BE2C (cell line): ENCODE results near the gene SH3RF2.

ENCODE experiments used
- DNase-seq: peaks from one replicate; pipeline ENCODE4 v3.0.0-alpha.2; 2020
- H3K27me3 ChIP-seq: fragments of 250-450 bp; sonication (Bioruptor Pico); 2 replicates; pipeline ENCODE4 v1.5.1; 2020; ENCODE audit warnings: mild to moderate bottlenecking
- H3K36me3 ChIP-seq: fragments of 250-450 bp; sonication (Bioruptor Pico); 2 replicates; pipeline ENCODE4 v1.5.1; 2020; ENCODE audit warnings: mild to moderate bottlenecking
- H3K4me1 ChIP-seq: fragments of 250-450 bp; sonication (Bioruptor Pico); 2 replicates; pipeline ENCODE4 v1.5.1; 2020
- H3K4me3 ChIP-seq: 2 replicates; pipeline ENCODE4 v1.5.1; 2011; ENCODE audit warnings: low read depth, low read length
- H3K9me3 ChIP-seq: fragments of 250-450 bp; sonication (Bioruptor Pico); 2 replicates; pipeline ENCODE4 v1.5.1; 2020
- TF ChIP-seq, protein P1 (sequence below): IDR thresholded peaks from 2 replicates; pipeline ENCODE4 v1.5.1; 2012; ENCODE audit warnings: mild to moderate bottlenecking, low read depth, low read length

The SH3RF2 gene

GRCh38 chr5:146059460-146060220 is 123.3 kb downstream of the SH3RF2 start:
- Histone ChIP-seq H3K4me3 (no peak overlapping the region), H3K9me3 (no peaks in the 10 kb centered on the region), H3K4me1 (no peaks in the 10 kb centered on the region), H3K27me3 (peaks cover 24% of the 10 kb centered on the region), H3K36me3 (no peaks in the 10 kb centered on the region)
- TF ChIP-seq, protein P1, sequence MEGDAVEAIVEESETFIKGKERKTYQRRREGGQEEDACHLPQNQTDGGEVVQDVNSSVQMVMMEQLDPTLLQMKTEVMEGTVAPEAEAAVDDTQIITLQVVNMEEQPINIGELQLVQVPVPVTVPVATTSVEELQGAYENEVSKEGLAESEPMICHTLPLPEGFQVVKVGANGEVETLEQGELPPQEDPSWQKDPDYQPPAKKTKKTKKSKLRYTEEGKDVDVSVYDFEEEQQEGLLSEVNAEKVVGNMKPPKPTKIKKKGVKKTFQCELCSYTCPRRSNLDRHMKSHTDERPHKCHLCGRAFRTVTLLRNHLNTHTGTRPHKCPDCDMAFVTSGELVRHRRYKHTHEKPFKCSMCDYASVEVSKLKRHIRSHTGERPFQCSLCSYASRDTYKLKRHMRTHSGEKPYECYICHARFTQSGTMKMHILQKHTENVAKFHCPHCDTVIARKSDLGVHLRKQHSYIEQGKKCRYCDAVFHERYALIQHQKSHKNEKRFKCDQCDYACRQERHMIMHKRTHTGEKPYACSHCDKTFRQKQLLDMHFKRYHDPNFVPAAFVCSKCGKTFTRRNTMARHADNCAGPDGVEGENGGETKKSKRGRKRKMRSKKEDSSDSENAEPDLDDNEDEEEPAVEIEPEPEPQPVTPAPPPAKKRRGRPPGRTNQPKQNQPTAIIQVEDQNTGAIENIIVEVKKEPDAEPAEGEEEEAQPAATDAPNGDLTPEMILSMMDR = no peak
- DNase-seq = no peak

DNA sequence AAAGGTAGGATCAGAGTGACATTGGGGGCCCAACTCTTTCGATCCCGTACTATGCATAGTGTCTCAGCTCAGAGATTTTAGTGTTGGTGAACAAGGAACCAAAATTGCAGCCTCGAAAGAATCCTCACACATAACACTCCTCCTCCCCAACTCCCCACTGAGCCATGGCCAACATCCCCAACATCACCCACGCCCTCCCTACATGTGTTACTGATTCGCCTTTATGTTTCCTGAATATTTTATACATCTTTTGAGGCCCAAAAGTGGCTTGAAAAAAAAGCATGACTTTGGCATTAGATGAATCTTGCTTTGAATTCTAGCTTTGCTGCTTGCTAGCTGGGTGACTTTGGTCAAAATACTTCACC is 123.8 kb downstream of the SH3RF2 start:
- H3K27me3 ChIP-seq = peaks cover 18% of the 10 kb centered on the region
- H3K4me1 ChIP-seq = no peaks in the 10 kb centered on the region
- DNase-seq = no peak
- no peaks in the 10 kb centered on the region for H3K9me3 ChIP-seq
- no peak overlapping the region for H3K4me3 ChIP-seq
- H3K36me3 ChIP-seq = no peaks in the 10 kb centered on the region
- TF ChIP-seq, protein P1 = no peak

DNA sequence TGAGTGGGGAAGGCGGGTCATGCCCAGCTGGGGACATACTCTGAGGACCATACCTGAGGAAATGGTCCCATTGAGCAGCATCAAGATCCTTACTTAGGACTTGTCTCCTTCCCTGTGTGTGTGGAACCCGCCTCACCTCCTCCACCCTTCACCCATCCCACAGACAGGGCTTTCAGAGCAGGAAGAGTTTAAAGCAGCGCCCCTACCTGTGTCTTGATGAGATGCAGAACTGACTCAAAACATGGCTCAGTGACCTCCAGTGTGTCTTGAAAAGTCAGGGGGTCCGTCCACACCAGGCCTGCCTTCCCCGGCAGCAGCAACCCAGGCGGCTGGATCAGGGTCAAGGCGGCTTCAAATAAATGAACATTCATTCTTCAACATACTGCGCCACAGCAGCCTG is 130.6 kb downstream of the SH3RF2 start:
- no peak for DNase-seq
- Histone ChIP-seq H3K27me3 (no peaks in the 10 kb centered on the region; the same call in 1 of the 2 replicates), H3K4me1 (no peaks in the 10 kb centered on the region), H3K4me3 (no peak overlapping the region), H3K36me3 (no peaks in the 10 kb centered on the region), H3K9me3 (no peaks in the 10 kb centered on the region)
- TF ChIP-seq, protein P1 = no peak

GRCh38 chr5:146068206-146068605 is 131.8 kb downstream of the SH3RF2 start:
- TF ChIP-seq, protein P1 = no peak
- Histone ChIP-seq H3K36me3 (no peaks in the 10 kb centered on the region), H3K4me1 (no peaks in the 10 kb centered on the region), H3K27me3 (no peaks in the 10 kb centered on the region; the same call in 1 of the 2 replicates), H3K4me3 (no peak overlapping the region), H3K9me3 (no peaks in the 10 kb centered on the region)
- no peak for DNase-seq

DNA sequence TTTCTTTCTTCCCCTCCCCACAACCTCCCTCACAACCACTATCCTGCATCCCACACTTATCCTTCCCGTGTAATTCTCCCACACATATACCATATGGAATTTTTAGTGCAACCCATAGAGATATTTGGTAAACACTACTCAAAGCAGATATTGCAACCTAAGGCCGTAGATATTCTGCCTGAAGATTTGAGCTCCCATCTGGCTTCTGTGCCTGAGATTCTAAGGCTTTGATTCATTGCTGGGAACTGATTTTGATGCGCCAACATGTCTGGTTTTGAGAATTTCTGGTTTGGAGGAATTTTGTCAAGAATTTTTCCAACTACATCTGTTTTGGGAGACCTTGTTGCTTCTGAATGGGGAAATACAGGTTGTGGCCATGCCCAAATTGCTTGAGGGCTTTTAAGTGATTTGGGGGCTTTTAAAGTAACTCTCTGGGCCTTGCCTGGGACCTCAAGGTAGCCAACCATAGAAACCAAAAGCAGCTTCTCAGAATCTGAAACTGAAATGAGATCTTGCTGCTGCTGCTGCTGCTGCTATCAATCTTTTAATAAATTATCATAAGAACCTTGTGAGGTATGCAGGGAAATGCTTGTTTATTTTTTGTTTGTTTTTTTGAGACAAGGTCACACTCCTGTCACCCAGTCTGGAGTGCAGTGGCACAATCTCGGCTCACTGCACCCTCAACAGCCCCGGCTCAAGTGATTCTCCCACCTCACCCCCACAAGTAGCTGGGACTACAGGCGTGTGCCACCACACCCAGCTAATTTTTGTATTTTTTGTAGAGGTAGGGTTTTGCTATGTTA is 132.8 kb downstream of the SH3RF2 start:
- Histone ChIP-seq H3K4me3 (no peak overlapping the region), H3K36me3 (no peaks in the 10 kb centered on the region), H3K9me3 (no peaks in the 10 kb centered on the region), H3K27me3 (no peaks in the 10 kb centered on the region; the same call in 1 of the 2 replicates), H3K4me1 (no peaks in the 10 kb centered on the region)
- DNase-seq = no peak
- TF ChIP-seq, protein P1 = no peak

DNA sequence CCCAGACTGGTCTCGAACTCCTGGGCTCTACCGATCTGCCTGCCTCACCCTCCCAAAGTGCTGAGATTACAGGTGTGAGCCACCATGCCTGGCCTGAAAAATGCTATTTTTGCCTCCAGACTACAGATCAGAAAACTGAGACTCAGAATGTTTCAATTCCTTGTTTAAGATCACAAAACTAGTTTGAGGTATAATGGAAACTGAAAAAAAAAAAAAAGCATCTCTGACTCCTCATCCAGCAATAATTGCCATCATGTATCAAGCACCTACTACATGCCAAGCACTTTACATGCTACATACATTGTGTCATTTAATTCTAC is 133.4 kb downstream of the SH3RF2 start:
- TF ChIP-seq, protein P1 = no peak
- Histone ChIP-seq H3K36me3 (no peaks in the 10 kb centered on the region), H3K9me3 (no peaks in the 10 kb centered on the region), H3K4me1 (no peaks in the 10 kb centered on the region), H3K4me3 (no peak overlapping the region), H3K27me3 (no peaks in the 10 kb centered on the region; the same call in 1 of the 2 replicates)
- DNase-seq = no peak
